Neuronal stem cell (in vitro differentiated cells): ENCODE data around the gene FSHR.

Experiments
- DNase-seq: peaks from one replicate; pipeline ENCODE4 v3.0.0-alpha.2; 2013; ENCODE audit warnings: low spot score
- H2AFZ ChIP-seq: one replicate; pipeline ENCODE4 v1.6.1; 2013; ENCODE audit warnings: mild to moderate bottlenecking, low read length, inconsistent platforms
- H2AK5ac ChIP-seq: 2 replicates; pipeline ENCODE4 v1.6.1; 2013; ENCODE audit warnings: low read depth, mild to moderate bottlenecking, inconsistent platforms, low read length, moderate library complexity, mixed read lengths
- H2BK120ac ChIP-seq: 2 replicates; pipeline ENCODE4 v1.6.1; 2013; ENCODE audit warnings: low read depth, mild to moderate bottlenecking, inconsistent platforms, low read length, moderate library complexity, mixed read lengths
- H2BK12ac ChIP-seq: one replicate; pipeline ENCODE4 v1.6.1; 2013; ENCODE audit warnings: low read length, inconsistent platforms
- H2BK15ac ChIP-seq: 2 replicates; pipeline ENCODE4 v1.6.1; 2013; ENCODE audit warnings: mild to moderate bottlenecking, low read length, inconsistent platforms, mixed read lengths
- H2BK5ac ChIP-seq: one replicate; pipeline ENCODE4 v1.6.1; 2013; ENCODE audit warnings: inconsistent platforms, mild to moderate bottlenecking, low read length, moderate library complexity
- H3K14ac ChIP-seq: one replicate; pipeline ENCODE4 v1.6.1; 2013; ENCODE audit warnings: low read length, inconsistent platforms
- H3K18ac ChIP-seq: 2 replicates; pipeline ENCODE4 v1.6.1; 2013; ENCODE audit warnings: low read length, inconsistent platforms
- H3K23ac ChIP-seq: 2 replicates; pipeline ENCODE4 v1.6.1; 2013; ENCODE audit warnings: low read depth, mild to moderate bottlenecking, mixed read lengths, low read length, inconsistent platforms; ENCODE audit not compliant: poor library complexity
- H3K27ac ChIP-seq: replicated peaks from 3 replicates; pipeline ENCODE4 v1.5.1; 2013; ENCODE audit warnings: low read length, inconsistent platforms
- H3K27me3 ChIP-seq, 3 experiments: 2 replicates each; pipeline ENCODE4 v1.6.1; 2013; ENCODE audit warnings: low read length in 3 of 3, mild to moderate bottlenecking in 2 of 3, inconsistent platforms in 1 of 3, low read depth in 1 of 3, mixed read lengths in 1 of 3, moderate library complexity in 1 of 3; ENCODE audit not compliant: control insufficient read depth in 3 of 3, insufficient read depth in 3 of 3
- H3K36me3 ChIP-seq, 2 donors: replicated peaks in 1 of 2; 2 replicates each; pipeline ENCODE4 v1.6.1; 2013; ENCODE audit warnings: low read length in 2 of 2; ENCODE audit not compliant: control insufficient read depth in 2 of 2, insufficient read depth in 2 of 2
- H3K4ac ChIP-seq: 2 replicates; pipeline ENCODE4 v1.6.1; 2013; ENCODE audit warnings: inconsistent platforms, mild to moderate bottlenecking, low read length, moderate library complexity
- H3K4me1 ChIP-seq, 2 donors: 1 replicate in 1 of 2; 2 replicates in 1 of 2; pipeline ENCODE4 v1.6.1; 2013; ENCODE audit warnings: low read length in 2 of 2, low read depth in 1 of 2; ENCODE audit not compliant: control insufficient read depth in 2 of 2, insufficient read depth in 1 of 2
- H3K4me2 ChIP-seq: one replicate; pipeline ENCODE4 v1.6.1; 2013; ENCODE audit warnings: mild to moderate bottlenecking, low read length, inconsistent platforms; ENCODE audit not compliant: insufficient read depth, poor library complexity, severe bottlenecking
- H3K4me3 ChIP-seq, 2 donors: 2 replicates each; pipeline ENCODE4 v1.5.1; 2013; ENCODE audit warnings: low read length in 2 of 2, mild to moderate bottlenecking in 2 of 2, inconsistent platforms in 1 of 2, moderate library complexity in 1 of 2
- H3K79me1 ChIP-seq: one replicate; pipeline ENCODE4 v1.6.1; 2013; ENCODE audit warnings: low read depth, mild to moderate bottlenecking, inconsistent platforms, low read length, moderate library complexity
- H3K9ac ChIP-seq: one replicate; pipeline ENCODE4 v1.6.1; 2013; ENCODE audit warnings: mild to moderate bottlenecking, low read depth, low read length, inconsistent platforms; ENCODE audit not compliant: poor library complexity
- H3K9me3 ChIP-seq, 2 donors: replicated peaks in 1 of 2; 2 replicates each; pipeline versions ENCODE3 to v1.6.1; 2013; ENCODE audit warnings: low read length in 2 of 2, mild to moderate bottlenecking in 2 of 2, inconsistent platforms in 1 of 2, low read depth in 1 of 2, mixed read lengths in 1 of 2, moderate library complexity in 1 of 2; ENCODE audit not compliant: control insufficient read depth in 2 of 2, insufficient read depth in 1 of 2
- H4K8ac ChIP-seq: one replicate; pipeline ENCODE4 v1.6.1; 2013; ENCODE audit warnings: low read depth, mild to moderate bottlenecking, inconsistent platforms, low read length, moderate library complexity
- H4K91ac ChIP-seq: one replicate; pipeline ENCODE4 v1.6.1; 2013; ENCODE audit warnings: low read length, low read depth, mild to moderate bottlenecking, inconsistent platforms; ENCODE audit not compliant: poor library complexity
- WGBS, 2 donors: extraction: QIAGEN DNeasy Blood & Tissue Kit; methylation state at CpG; one replicate each; pipeline ENCODE4 v1.1.7; 2013; ENCODE audit warnings: missing lambda C conversion rate in 2 of 2, mixed read lengths in 1 of 2; ENCODE audit not compliant: insufficient read length in 2 of 2, insufficient replicate concordance in 1 of 2; ENCODE audit errors: extremely low coverage in 2 of 2; 5-methylcytosine and 5-hydroxymethylcytosine counted together

Gene FSHR

DNA sequence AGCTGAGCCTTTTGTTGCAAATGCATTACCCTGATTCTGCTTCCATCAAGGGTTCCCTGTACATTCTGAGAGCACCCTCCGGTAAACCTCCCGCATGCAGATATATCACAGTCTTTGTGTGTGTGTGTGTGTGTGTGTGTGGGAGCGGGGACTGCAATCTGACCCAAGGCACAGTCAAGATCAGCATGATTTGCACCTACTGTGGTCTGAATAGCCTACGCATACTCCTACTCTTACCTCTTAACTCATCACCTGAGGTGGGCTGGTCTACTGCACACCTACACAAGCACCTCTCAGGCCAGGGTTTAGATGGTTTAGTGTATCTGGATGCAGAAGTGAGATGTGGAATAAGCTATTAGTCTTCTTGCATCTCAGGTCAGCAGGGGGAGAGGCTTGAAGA is 174.6 kb downstream of the FSHR start:
- Histone ChIP-seq H2BK5ac (no peak overlapping the region), H3K4me2 (no peak overlapping the region), H3K36me3 (no peaks in the 10 kb centered on the region), H3K27ac (no peak overlapping the region), H3K18ac (no peak overlapping the region), H3K4me1 (peaks cover 0 to 3% of the 10 kb centered on the region in 2 donors), H2AFZ (no peak overlapping the region), H2BK120ac (no peak overlapping the region), H3K79me1 (no peaks in the 10 kb centered on the region), H3K14ac (no peak overlapping the region), H3K23ac (no peak overlapping the region), H4K91ac (no peak overlapping the region), H4K8ac (no peak overlapping the region), H3K9me3 (no peaks in the 10 kb centered on the region), H3K9ac (no peak overlapping the region), H3K4me3 (no peak overlapping the region), H2AK5ac (no peak overlapping the region), H2BK12ac (no peak overlapping the region), H3K27me3 (no peaks in the 10 kb centered on the region), H3K4ac (no peak overlapping the region), H2BK15ac (no peak overlapping the region)
- no peak for DNase-seq
- no CpG with 5 or more reads among the region's 4 CpGs for WGBS, 2 donors

DNA sequence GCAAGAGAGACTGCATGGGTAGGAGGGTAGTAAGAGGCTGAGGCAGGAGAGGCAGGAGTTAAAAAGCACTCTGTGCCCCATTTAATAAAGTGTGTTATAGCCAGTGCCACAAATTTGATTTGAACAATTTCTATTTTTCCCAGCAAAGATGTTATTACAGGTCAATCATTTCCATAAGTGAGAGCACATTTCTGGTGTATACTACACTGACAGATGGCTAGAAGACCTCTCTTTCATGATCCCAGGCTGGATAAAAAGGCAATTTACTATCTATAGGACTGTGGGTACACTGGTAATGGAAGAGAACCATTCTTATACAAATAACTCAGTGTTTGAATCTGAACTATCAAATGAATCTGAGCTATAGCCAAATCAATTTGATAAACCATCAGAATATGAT is 176.2 kb downstream of the FSHR start:
- Histone ChIP-seq H3K4me2 (no peak overlapping the region), H3K27ac (no peak overlapping the region), H4K8ac (no peak overlapping the region), H2BK120ac (no peak overlapping the region), H3K4me3 (no peak overlapping the region), H3K9me3 (no peaks in the 10 kb centered on the region), H2BK12ac (no peak overlapping the region), H2AK5ac (no peak overlapping the region), H3K79me1 (no peaks in the 10 kb centered on the region), H4K91ac (no peak overlapping the region), H3K14ac (no peak overlapping the region), H3K4ac (no peak overlapping the region), H3K23ac (no peak overlapping the region), H3K18ac (no peak overlapping the region), H2BK15ac (no peak overlapping the region), H3K36me3 (no peaks in the 10 kb centered on the region), H3K9ac (no peak overlapping the region), H3K4me1 (no peaks in the 10 kb centered on the region), H3K27me3 (no peaks in the 10 kb centered on the region), H2AFZ (no peak overlapping the region), H2BK5ac (no peak overlapping the region)
- DNase-seq, result no peak

DNA sequence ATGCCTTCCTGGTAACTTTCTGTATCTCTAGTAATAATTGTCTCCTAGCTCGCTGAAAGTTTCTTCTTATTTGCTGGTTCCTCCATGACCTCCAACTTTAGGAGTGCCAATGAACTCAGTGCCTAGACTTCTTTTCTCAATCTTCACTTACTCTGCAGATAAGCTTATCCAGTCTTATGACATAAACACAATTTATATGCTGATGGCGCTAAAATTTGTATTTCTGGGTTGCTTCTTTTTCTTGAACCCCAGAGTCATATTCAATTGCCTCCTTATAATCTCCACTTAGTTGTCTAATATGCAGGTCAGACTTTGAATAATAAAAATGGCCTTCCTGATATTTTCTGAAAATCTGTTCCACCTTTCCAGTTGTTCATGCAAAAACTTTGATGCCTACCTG is 182.5 kb downstream of the FSHR start:
- Histone ChIP-seq H3K18ac (no peak overlapping the region), H2BK5ac (no peak overlapping the region), H3K23ac (no peak overlapping the region), H2BK12ac (no peak overlapping the region), H3K9ac (no peak overlapping the region), H3K27ac (no peak overlapping the region), H3K4me1 (no peaks in the 10 kb centered on the region), H4K8ac (no peak overlapping the region), H3K36me3 (no peaks in the 10 kb centered on the region), H2BK120ac (no peak overlapping the region), H3K4ac (no peak overlapping the region), H2BK15ac (no peak overlapping the region), H3K79me1 (no peaks in the 10 kb centered on the region), H3K4me3 (no peak overlapping the region), H3K9me3 (no peaks in the 10 kb centered on the region), H4K91ac (no peak overlapping the region), H2AK5ac (no peak overlapping the region), H3K4me2 (no peak overlapping the region), H2AFZ (no peak overlapping the region), H3K27me3 (no peaks in the 10 kb centered on the region), H3K14ac (no peak overlapping the region)
- no CpG with 5 or more reads among the region's 2 CpGs for WGBS, 2 donors
- DNase-seq, result no peak

DNA sequence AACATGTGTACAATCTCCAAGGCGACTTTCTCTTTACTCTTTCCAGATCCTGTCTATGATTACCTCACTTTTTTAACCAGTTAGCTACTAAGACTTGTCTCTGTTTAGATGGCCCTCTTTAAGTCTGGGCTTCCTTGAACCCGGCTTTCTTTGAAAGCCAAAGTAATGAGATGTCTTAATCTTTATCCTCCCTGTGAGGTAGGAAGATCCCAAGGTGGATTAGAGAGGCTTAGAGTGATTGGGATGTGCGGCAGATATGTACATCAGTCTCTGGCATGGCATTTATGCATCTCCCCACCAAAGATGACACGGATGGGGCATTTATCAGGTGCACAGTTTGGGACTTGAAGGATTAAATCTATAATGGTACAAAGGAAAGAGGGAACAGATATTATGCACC is 186.3 kb downstream of the FSHR start:
- H3K14ac ChIP-seq, result no peak overlapping the region
- no peaks in the 10 kb centered on the region for H3K27me3 ChIP-seq
- H3K27ac ChIP-seq, result no peak overlapping the region
- H2BK12ac ChIP-seq, result no peak overlapping the region
- no peak overlapping the region for H2BK15ac ChIP-seq
- H3K4me2 ChIP-seq, result no peak overlapping the region
- no CpG with 5 or more reads among the region's 4 CpGs for WGBS, 2 donors
- no peak for DNase-seq
- H3K4me3 ChIP-seq, result no peak overlapping the region
- H3K4me1 ChIP-seq, result peaks cover 0 to 2% of the 10 kb centered on the region in 2 donors
- H4K91ac ChIP-seq, result no peak overlapping the region
- no peak overlapping the region for H3K23ac ChIP-seq
- H2AK5ac ChIP-seq, result no peak overlapping the region
- no peaks in the 10 kb centered on the region for H3K36me3 ChIP-seq
- H2AFZ ChIP-seq, result no peak overlapping the region
- H3K9me3 ChIP-seq, result no peaks in the 10 kb centered on the region
- H2BK120ac ChIP-seq, result no peak overlapping the region
- H3K4ac ChIP-seq, result no peak overlapping the region
- H3K79me1 ChIP-seq, result no peaks in the 10 kb centered on the region
- H2BK5ac ChIP-seq, result no peak overlapping the region
- no peak overlapping the region for H3K18ac ChIP-seq
- no peak overlapping the region for H3K9ac ChIP-seq
- no peak overlapping the region for H4K8ac ChIP-seq
